ENCODE data around the gene NINJ1.

The NINJ1 gene

DNA sequence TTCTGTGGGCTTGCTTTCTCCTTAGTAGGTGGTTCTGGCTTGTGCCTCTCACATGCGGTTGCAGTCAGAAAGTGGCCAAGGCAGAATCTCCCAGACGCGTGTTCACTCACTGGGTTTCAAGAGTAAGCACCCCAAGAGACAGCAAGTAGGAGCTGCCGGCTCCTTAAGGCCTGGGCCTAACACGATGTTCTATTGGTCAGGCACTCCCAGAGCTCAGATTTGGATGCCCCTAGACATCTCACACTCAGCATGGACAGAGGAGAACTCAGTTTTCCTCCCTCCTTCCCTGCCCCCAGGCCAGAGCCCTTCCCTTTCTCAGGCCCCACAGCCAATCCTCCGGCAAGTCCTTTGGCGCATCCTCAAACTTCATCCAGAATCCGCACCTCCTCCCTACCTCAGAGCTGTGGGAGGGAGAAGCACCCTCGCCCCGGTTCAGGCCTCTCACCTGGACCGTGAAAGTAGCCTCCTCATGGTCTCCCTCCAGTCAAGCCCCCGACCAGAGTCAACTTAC, 44.5 kb downstream of the NINJ1 start:
- Histone ChIP-seq H3K79me2 (ENCODE audit: insufficient read depth, low read length) (no peaks in the 10 kb centered on the region), H3K4me3 (ENCODE audit: insufficient read depth, low read length, poor library complexity, severe bottlenecking) (no peak overlapping the region), H4K20me1 (ENCODE audit: low read depth, low read length) (no peaks in the 10 kb centered on the region), H3K27ac (ENCODE audit: low read depth, low read length) (no peak overlapping the region), H3K36me3 (ENCODE audit: low read length) (no peaks in the 10 kb centered on the region), H3F3A (ENCODE audit: insufficient read depth) (peaks cover 12% of the 10 kb centered on the region), H3K9ac (ENCODE audit: low read length) (no peak overlapping the region), H3K9me2 (replicated peaks; ENCODE audit: insufficient read depth, low read length) (no peaks in the 10 kb centered on the region), H2AFZ (ENCODE audit: low read depth, low read length, severe bottlenecking) (no peak overlapping the region), H3K4me2 (ENCODE audit: low read depth, low read length, poor library complexity, severe bottlenecking) (no peak overlapping the region), H3K9me3 (ENCODE audit: insufficient read depth, low read length) (no peaks in the 10 kb centered on the region), H3K27me3 (ENCODE audit: low read length) (no peaks in the 10 kb centered on the region)
- TF ChIP-seq EZH2phosphoT487 (conservative IDR thresholded peaks at IDR 0.05; ENCODE audit: low read length) (no peak), CTCF (IDR thresholded peaks at IDR 0.05; ENCODE audit: insufficient read depth, low read length, poor library complexity, severe bottlenecking) (no peak)

- no peak overlapping the region for H2AFZ ChIP-seq (ENCODE audit: low read depth, low read length, severe bottlenecking)
- no peak overlapping the region for H3K4me3 ChIP-seq (ENCODE audit: insufficient read depth, low read length, poor library complexity, severe bottlenecking)
- H3K9me2 ChIP-seq (replicated peaks; ENCODE audit: insufficient read depth, low read length), result no peaks in the 10 kb centered on the region
- no peaks in the 10 kb centered on the region for H4K20me1 ChIP-seq (ENCODE audit: low read depth, low read length)
- no peaks in the 10 kb centered on the region for H3K9me3 ChIP-seq (ENCODE audit: insufficient read depth, low read length)
- no peaks in the 10 kb centered on the region for H3K79me2 ChIP-seq (ENCODE audit: insufficient read depth, low read length)
- H3K27ac ChIP-seq (ENCODE audit: low read depth, low read length), result no peak overlapping the region
- H3K9ac ChIP-seq (ENCODE audit: low read length), result no peak overlapping the region
- H3F3A ChIP-seq (ENCODE audit: insufficient read depth), result peaks cover 7% of the 10 kb centered on the region
- no peaks in the 10 kb centered on the region for H3K36me3 ChIP-seq (ENCODE audit: low read length)
- TF ChIP-seq EZH2phosphoT487 (conservative IDR thresholded peaks at IDR 0.05; ENCODE audit: low read length) (no peak), CTCF (IDR thresholded peaks at IDR 0.05; ENCODE audit: insufficient read depth, low read length, poor library complexity, severe bottlenecking) (no peak)
- no peaks in the 10 kb centered on the region for H3K27me3 ChIP-seq (ENCODE audit: low read length)
- no peak overlapping the region for H3K4me2 ChIP-seq (ENCODE audit: low read depth, low read length, poor library complexity, severe bottlenecking)
Observed at GRCh38 chr9:93089024-93089423, 45.0 kb downstream of the NINJ1 start.

- no peak overlapping the region for H3K4me3 ChIP-seq (ENCODE audit: insufficient read depth, low read length, poor library complexity, severe bottlenecking)
- H3K9me2 ChIP-seq (replicated peaks; ENCODE audit: insufficient read depth, low read length), result no peaks in the 10 kb centered on the region
- TF ChIP-seq EZH2phosphoT487 (conservative IDR thresholded peaks at IDR 0.05; ENCODE audit: low read length), result no peak
- TF ChIP-seq CTCF (IDR thresholded peaks at IDR 0.05; ENCODE audit: insufficient read depth, low read length, poor library complexity, severe bottlenecking), result no peak
- H3K9ac ChIP-seq (ENCODE audit: low read length), result no peak overlapping the region
- H2AFZ ChIP-seq (ENCODE audit: low read depth, low read length, severe bottlenecking), result no peak overlapping the region
- H3K9me3 ChIP-seq (ENCODE audit: insufficient read depth, low read length), result no peaks in the 10 kb centered on the region
- no peak overlapping the region for H3K4me2 ChIP-seq (ENCODE audit: low read depth, low read length, poor library complexity, severe bottlenecking)
- no peaks in the 10 kb centered on the region for H4K20me1 ChIP-seq (ENCODE audit: low read depth, low read length)
- H3K27ac ChIP-seq (ENCODE audit: low read depth, low read length), result no peak overlapping the region
- H3K27me3 ChIP-seq (ENCODE audit: low read length), result no peaks in the 10 kb centered on the region
- no peaks in the 10 kb centered on the region for H3K79me2 ChIP-seq (ENCODE audit: insufficient read depth, low read length)
- peaks cover 4% of the 10 kb centered on the region for H3F3A ChIP-seq (ENCODE audit: insufficient read depth)
- no peaks in the 10 kb centered on the region for H3K36me3 ChIP-seq (ENCODE audit: low read length)
Observed at GRCh38 chr9:93088656-93089015, 45.4 kb downstream of the NINJ1 start.

Data from SU-DHL-6 (cell line).